SIG-M5 treated with dmso at 0.1 percent for 504 hours (cell line): ENCODE results near the gene TNIP1.

Source experiments
- DNase-seq: peaks from one replicate; lab custom pipeline; 2025; ENCODE audit not compliant: unreplicated experiment; lab: John Stamatoyannopoulos, UW

Gene TNIP1

GRCh38 chr5:151067632-151068432 is 13.0 kb downstream of the TNIP1 start:
- no peak for DNase-seq

DNA sequence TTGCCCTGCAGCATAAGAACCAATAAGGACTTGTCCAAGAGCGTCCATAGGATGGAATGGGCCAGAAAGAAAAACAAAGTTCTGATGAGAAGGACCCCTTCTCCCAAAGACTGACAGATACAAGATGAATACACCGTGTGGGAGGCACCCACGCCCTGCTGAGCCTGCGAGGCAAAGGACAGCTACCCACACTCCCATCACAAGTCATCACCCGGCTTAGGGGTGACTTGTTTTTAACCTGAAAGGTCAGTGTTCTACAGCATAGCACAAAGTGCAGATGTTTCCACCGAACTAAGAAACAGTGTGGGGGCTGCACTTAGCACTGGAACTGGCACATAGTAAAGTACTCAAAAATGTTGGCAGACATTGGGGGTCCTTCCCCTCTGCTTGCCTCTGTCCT is 13.9 kb downstream of the TNIP1 start:
- no peak for DNase-seq

GRCh38 chr5:151065609-151066008 is 15.2 kb downstream of the TNIP1 start:
- DNase-seq: no peak

- DNase-seq: no peak
Observed at GRCh38 chr5:151064916-151065499, 15.8 kb downstream of the TNIP1 start.

GRCh38 chr5:151063142-151063989 is 17.5 kb downstream of the TNIP1 start:
- DNase-seq: peak; percentile 40

GRCh38 chr5:151062405-151063141 is 18.3 kb downstream of the TNIP1 start:
- DNase-seq: no peak

- DNase-seq: no peak
Observed at GRCh38 chr5:151060742-151061141, 20.1 kb downstream of the TNIP1 start.

DNA sequence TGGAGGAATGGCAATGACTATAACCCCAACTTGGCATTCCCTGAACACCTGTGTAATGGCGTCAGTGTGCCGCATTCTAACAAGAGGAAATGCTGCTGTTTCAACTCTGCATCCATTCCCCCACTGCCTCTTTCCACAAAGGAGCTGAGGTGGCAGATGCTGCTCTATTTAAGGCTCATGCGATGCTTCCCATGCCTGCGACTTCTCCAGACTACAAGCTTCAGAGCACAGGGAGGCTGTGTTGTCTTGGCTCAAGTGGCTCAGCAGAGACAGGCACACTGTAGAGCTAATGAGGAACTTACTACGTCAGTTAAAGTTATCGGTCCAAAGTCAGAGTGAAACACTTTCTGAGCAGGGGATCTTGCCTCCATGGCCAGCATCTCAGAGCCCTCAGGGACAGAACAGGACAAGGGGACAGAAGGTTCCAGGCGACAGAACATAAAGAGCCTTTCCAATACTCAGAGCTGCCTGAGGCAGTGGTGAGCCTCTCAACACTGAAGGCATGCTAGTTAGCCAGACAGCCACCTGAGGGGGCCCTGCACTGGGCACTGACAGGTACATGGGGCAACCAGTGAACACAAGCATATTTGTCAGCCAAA is 21.8 kb downstream of the TNIP1 start:
- DNase-seq: no peak

DNA sequence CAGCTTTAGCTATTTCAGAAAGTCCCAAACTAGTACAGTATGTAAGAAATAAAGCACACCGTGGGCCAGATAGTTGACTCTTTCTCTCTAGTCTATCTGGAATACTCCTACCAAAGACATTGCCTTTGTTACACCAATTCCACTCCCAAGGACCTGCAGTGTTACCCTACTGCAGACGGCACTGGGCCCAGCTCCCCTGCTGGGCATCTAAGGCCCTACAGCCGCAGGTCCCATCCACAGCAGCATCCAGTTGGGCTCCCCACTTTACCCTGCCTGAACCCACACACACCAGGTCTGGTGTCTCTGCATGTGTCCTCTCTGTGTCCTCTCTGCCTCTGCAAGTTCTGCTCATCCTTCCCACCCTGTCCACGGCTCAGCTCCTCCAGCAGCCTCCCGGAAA is 22.5 kb downstream of the TNIP1 start:
- DNase-seq: no peak

DNA sequence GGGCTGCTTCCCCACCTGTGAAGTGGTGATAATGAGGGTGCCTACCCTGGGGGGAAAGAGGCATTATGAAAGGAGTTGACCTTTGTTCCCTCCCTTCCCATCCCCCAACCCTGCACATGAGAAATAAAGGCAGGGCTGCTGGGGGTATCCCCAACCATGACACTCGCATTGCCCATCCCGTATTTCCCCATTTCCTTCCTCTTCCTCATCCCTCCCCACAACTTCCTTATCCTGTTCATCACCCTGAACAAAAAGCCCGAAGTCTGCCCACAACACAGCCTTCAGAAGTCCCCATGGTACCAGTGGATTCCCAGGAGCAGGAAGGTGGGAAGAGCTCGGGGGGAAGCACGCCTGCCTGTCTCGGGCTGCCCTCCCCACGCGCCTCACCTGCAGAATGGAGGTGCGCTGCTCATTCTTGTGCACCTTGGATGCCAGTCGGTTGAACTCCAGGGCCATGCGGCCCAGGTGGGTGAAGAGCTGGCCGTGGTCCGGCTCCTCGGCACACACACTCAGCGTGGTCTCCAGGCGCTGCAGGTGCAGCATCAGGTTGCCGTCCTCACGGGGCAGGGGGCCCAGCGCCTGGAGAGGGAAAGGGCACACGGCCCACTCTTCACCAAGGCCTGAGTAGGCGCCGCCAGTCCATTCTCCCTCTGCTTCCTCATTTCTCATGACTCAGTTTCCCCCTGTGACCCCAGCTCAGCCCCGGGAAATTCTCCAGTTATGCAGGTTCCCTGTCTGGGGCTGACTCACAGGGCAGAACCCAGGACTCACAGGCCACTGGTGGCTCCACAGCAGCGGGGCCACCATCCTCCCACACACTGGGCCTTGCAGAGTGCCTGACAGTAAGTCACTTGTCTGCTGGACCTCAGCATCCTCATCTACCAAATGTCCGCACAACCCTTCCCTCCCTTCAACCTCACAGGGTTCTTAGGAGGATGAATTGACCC is 24.2 kb downstream of the TNIP1 start:
- DNase-seq: no peak

DNA sequence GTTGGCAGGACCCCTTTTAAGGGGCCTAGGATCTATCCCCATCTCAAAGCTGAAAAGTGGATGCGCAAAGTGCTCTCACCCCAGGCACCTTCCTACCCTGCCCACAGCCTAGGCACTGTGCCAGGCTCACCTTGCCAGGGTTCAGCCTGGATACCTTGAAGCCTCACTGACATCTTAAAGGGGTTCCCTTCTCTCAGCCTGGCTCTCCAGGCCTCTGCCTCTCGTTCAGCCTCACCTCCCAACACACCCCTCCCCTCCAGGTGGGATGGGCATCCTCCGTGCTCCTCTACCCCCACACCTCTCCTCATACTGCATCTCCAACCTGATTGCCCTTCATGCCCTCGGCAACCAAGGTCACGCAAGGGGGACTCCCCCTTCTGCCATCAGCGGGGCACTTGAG is 25.5 kb downstream of the TNIP1 start:
- DNase-seq: no peak

GRCh38 chr5:151054709-151055108 is 26.1 kb downstream of the TNIP1 start:
- DNase-seq: no peak

- DNase-seq: no peak
Observed at GRCh38 chr5:151053796-151054462, 26.9 kb downstream of the TNIP1 start.

DNA sequence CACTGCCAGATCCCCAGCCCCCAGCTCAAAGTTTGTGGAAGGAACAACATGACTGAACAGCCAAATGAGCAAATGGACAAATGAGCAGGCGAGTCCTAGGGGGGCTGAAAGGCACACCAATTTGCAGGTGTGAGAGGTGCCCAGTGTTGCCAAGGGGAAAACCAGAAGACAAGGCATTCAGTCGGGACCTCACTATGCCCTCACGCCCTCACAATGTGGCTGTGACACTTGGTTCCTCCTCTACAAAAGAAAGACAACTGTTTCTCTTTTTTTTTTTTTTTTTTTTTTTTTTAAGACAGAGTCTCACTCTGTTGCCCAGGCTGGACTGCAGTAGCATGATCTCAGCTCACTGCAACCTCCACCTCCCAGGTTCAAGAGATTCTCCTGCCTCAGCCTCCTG is 28.0 kb downstream of the TNIP1 start:
- DNase-seq: no peak

- DNase-seq: no peak
Observed at GRCh38 chr5:151051931-151052608, 28.8 kb downstream of the TNIP1 start.

DNA sequence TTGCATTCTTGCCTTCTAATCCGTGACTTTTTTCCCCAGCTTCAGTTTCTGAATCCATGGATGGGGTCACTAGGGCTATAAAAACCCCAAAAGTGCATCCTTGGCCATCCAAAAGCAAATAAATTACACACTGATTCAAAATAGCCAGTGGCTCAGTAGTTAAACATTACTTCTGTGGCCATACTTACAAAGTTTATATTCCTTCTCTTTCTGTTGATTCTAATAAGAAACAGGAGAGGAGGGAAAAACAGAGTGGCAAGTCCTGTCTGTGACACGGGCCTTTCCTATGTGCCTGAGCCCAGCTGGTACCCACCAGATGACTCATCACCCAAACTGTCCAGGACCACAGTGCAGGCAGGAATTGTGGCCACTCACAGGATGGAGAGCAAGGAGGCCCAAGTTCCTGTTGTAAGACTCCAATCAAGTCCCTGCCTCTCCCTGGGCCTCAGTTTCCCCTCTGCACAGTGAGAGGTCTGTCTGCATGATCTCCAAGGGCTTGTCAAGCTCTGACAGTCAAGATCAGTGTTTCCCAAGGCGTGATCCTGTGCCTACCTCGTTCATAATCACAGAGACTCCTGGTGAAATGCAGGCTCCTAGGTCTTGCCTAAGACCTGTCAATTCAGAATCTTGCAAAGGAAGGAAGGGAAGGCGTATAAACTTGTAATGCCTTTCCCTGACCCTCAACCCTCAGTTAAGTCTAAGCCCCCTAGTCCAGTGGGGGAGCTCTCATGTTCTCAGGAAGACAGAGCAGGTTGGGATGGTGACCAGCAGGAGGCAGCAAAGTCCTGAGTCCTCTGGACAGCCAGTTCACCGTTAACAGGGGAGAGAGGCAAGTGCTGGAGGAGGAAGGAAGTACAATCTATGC is 29.5 kb downstream of the TNIP1 start:
- DNase-seq: peak; percentile 78

GRCh38 chr5:151048526-151048925 is 32.3 kb downstream of the TNIP1 start:
- DNase-seq: no peak
